SK-N-SH (cell line): ENCODE results near the gene SLC7A7. TPM values are rescaled to one million over a fixed set of nuclear protein-coding genes. Genes with fewer than 3 reads are reported as not detected.
"Not testable (repeated sequence)": the region's sequence is repeated elsewhere in the genome, so short reads cannot be mapped to it uniquely, and the experiment has no call there.

Source experiments
- CTCF ChIA-PET: fragments of 300-600, 350-600 bp; formaldehyde crosslinking; extraction: SDS; loops from one replicate; lab custom pipeline; 2021; lab: Yijun Ruan, JAX
- POLR2A ChIA-PET: fragments of 350-600 bp; sonication (Branson Sonifier 250); formaldehyde crosslinking; extraction: SDS; loops from one replicate; lab custom pipeline; 2020; ENCODE audit warnings: antibody characterized with exemption, inconsistent platforms; lab: Yijun Ruan, JAX
- DNase-seq: peaks from one replicate; pipeline ENCODE4 v3.0.0; 2012
- H2AFZ ChIP-seq: fragments of 200-600 bp; sonication (generic); 2 replicates; pipeline ENCODE4 v1.8.1; 2016; ENCODE audit warnings: antibody characterized with exemption, mild to moderate bottlenecking, low read depth
- H3F3A ChIP-seq: fragments of 200-600 bp; sonication (generic); replicated peaks from 2 replicates; pipeline ENCODE3; 2016; ENCODE audit warnings: antibody characterized with exemption, mild to moderate bottlenecking; ENCODE audit not compliant: insufficient read depth
- H3K27ac ChIP-seq, 2 experiments: fragments of 200-500 bp in 1 of 2; fragments of 200-600 bp in 1 of 2; sonication (Bioruptor generic) in 1 of 2; sonication (generic), shearing (Covaris generic) in 1 of 2; 2 replicates each; pipeline versions ENCODE4 v1.5.1 to v1.6.1; 2014 to 2016; ENCODE audit warnings: low read depth in 2 of 2, inconsistent platforms in 1 of 2, low read length in 1 of 2, mild to moderate bottlenecking in 1 of 2, mixed read lengths in 1 of 2
- H3K27me3 ChIP-seq: fragments of 200-600 bp; sonication (generic), shearing (Covaris generic); 2 replicates; pipeline ENCODE4 v1.6.1; 2016; ENCODE audit warnings: mixed run types; ENCODE audit not compliant: insufficient read depth
- H3K36me3 ChIP-seq, 2 experiments: fragments of 200-500 bp in 1 of 2; fragments of 200-600 bp in 1 of 2; sonication (Bioruptor generic) in 1 of 2; sonication (generic) in 1 of 2; replicated peaks in 1 of 2; 2 replicates each; pipeline versions ENCODE3 to v1.5.1; 2014 to 2016; ENCODE audit warnings: low read length in 1 of 2, mild to moderate bottlenecking in 1 of 2; ENCODE audit not compliant: insufficient read depth in 2 of 2, control insufficient read depth in 1 of 2
- H3K4me1 ChIP-seq, 2 experiments: fragments of 200-500 bp in 1 of 2; fragments of 200-600 bp in 1 of 2; sonication (Bioruptor generic) in 1 of 2; sonication (generic), shearing (Covaris generic) in 1 of 2; 2 replicates each; pipeline versions ENCODE4 v1.5.1 to v1.6.1; 2014 to 2016; ENCODE audit warnings: low read depth in 1 of 2, low read length in 1 of 2, mixed run types in 1 of 2; ENCODE audit not compliant: insufficient read depth in 2 of 2, control insufficient read depth in 1 of 2
- H3K4me2 ChIP-seq: fragments of 200-600 bp; sonication (generic), shearing (Covaris generic); 2 replicates; pipeline ENCODE4 v1.6.1; 2017; ENCODE audit warnings: mixed run types
- H3K4me3 ChIP-seq, 2 experiments: fragments of 200-500 bp in 1 of 2; fragments of 200-600 bp in 1 of 2; sonication (Bioruptor generic) in 1 of 2; sonication (generic), shearing (Covaris generic) in 1 of 2; 2 replicates each; pipeline versions ENCODE4 v1.5.1 to v1.8.1; 2014 to 2016; ENCODE audit warnings: low read depth in 2 of 2, inconsistent platforms in 1 of 2, low read length in 1 of 2, mild to moderate bottlenecking in 1 of 2, mixed read lengths in 1 of 2, moderate library complexity in 1 of 2
- H3K79me2 ChIP-seq: fragments of 200-600 bp; sonication (generic); 2 replicates; pipeline ENCODE4 v1.8.1; 2017; ENCODE audit warnings: mild to moderate bottlenecking; ENCODE audit not compliant: insufficient read depth
- H3K9ac ChIP-seq: fragments of 200-600 bp; sonication (generic); 2 replicates; pipeline ENCODE4 v1.6.1; 2017; ENCODE audit warnings: mixed run types
- H3K9me2 ChIP-seq: fragments of 200-600 bp; sonication (generic); 2 replicates; pipeline ENCODE4 v1.6.1; 2017; ENCODE audit warnings: mixed run types
- H3K9me3 ChIP-seq: fragments of 200-600 bp; sonication (generic); 2 replicates; pipeline ENCODE4 v1.6.1; 2017; ENCODE audit warnings: mixed run types, mild to moderate bottlenecking, moderate library complexity
- H4K20me1 ChIP-seq: fragments of 200-600 bp; sonication (generic); 2 replicates; pipeline ENCODE4 v1.6.1; 2017; ENCODE audit warnings: mild to moderate bottlenecking, mixed run types; ENCODE audit not compliant: insufficient read depth
- FOXJ3 ChIP-seq: sonication (generic); formaldehyde crosslinking; IDR thresholded peaks from 2 replicates; pipeline ENCODE4 v1.5.1; 2020; ENCODE audit warnings: mild to moderate bottlenecking, missing genetic modification reagents
- IRF3 ChIP-seq: fragments of 150-350 bp; IDR thresholded peaks from 2 replicates; pipeline ENCODE4 v1.6.1; 2016; ENCODE audit warnings: mild to moderate bottlenecking, low read depth, low read length
- JUND ChIP-seq: IDR thresholded peaks from 2 replicates; pipeline ENCODE4 v1.4.0; 2012
- NRF1 ChIP-seq: IDR thresholded peaks from 2 replicates; pipeline ENCODE4 v1.6.1; 2012; ENCODE audit warnings: low read depth, mild to moderate bottlenecking, low read length
- PBX3 ChIP-seq: IDR thresholded peaks from 2 replicates; pipeline ENCODE4; 2012
- SIN3A ChIP-seq: IDR thresholded peaks from 2 replicates; pipeline ENCODE4 v1.6.1; 2012; ENCODE audit warnings: low read depth, mild to moderate bottlenecking, low read length, moderate library complexity, borderline replicate concordance
- TAF1 ChIP-seq: IDR thresholded peaks from 2 replicates; pipeline ENCODE4 v1.6.1; 2012; ENCODE audit warnings: low read depth, mild to moderate bottlenecking, low read length, moderate library complexity, borderline replicate concordance
- WGBS: methylation state at CpG from one replicate; pipeline ENCODE4 v1.1.6; 2017; ENCODE audit warnings: low lambda C conversion rate; 5-methylcytosine and 5-hydroxymethylcytosine counted together
- polyA plus RNA-seq, 3 experiments: library from polyadenylated mRNA; depleted of rRNA; stranded (reverse); fragments of >200 nt; gene quantifications; 2 replicates each; pipeline ENCODE4 v1.2.3, GENCODE V29; 2012
- TF ChIP-seq, protein P1 (sequence below): IDR thresholded peaks from 2 replicates; pipeline ENCODE4 v1.4.0; 2012; ENCODE audit warnings: low read depth, borderline replicate concordance

The SLC7A7 gene
- polyA plus RNA-seq, 1 of the 3 experiments (the other 2 are of a cell fraction): 0.30 TPM

DNA sequence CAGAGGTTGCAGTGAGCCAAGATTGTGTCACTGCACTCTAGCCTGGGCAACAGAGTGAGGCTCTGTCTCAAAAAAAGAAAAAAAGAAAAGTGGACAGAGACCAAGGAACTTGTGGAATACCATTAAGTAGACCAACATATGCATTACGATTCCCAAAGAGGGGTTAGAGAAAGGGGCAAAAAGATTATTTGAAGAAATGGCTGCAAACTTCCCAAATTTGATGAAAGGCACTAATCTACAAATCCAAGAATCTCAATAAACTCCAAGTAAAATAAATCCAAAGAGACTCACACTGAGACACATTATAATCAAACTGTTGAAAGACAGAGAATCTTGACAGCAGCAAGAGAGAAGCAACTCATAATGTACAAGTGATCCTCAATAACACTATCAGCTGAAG, 53.5 kb downstream of the SLC7A7 start:
- Histone ChIP-seq H3K36me3 (no peaks in the 10 kb centered on the region), H3K4me2 (no peak overlapping the region), H3K27me3 (no peaks in the 10 kb centered on the region), H3K4me3 (no peak overlapping the region), H2AFZ (no peak overlapping the region), H3K9ac (no peak overlapping the region), H3F3A (no peaks in the 10 kb centered on the region), H3K9me2 (no peaks in the 10 kb centered on the region), H4K20me1 (no peaks in the 10 kb centered on the region), H3K79me2 (peaks cover 2% of the 10 kb centered on the region; the same call in 1 of the 2 replicates), H3K27ac (no peak overlapping the region), H3K4me1 (no peaks in the 10 kb centered on the region; a peak in 1 of 4 replicates), H3K9me3 (no peaks in the 10 kb centered on the region)
- DNase-seq: no peak
- ChIA-PET POLR2A (no interaction called here), CTCF (interaction anchor here (0.6 to 1.3 kb wide), 2 partner anchors 91 to 205 kb away, joined by 3 to 4 read pairs; no protein-coding TSS in a partner anchor)
- WGBS: 15% methylated on average over 1 of the region's 1 CpG
- no peak for TF ChIP-seq TAF1
- no peak for TF ChIP-seq SIN3A
- no peak for TF ChIP-seq FOXJ3 (CRISPR knock-in tag)
- no peak for TF ChIP-seq PBX3
- TF ChIP-seq, protein P1, sequence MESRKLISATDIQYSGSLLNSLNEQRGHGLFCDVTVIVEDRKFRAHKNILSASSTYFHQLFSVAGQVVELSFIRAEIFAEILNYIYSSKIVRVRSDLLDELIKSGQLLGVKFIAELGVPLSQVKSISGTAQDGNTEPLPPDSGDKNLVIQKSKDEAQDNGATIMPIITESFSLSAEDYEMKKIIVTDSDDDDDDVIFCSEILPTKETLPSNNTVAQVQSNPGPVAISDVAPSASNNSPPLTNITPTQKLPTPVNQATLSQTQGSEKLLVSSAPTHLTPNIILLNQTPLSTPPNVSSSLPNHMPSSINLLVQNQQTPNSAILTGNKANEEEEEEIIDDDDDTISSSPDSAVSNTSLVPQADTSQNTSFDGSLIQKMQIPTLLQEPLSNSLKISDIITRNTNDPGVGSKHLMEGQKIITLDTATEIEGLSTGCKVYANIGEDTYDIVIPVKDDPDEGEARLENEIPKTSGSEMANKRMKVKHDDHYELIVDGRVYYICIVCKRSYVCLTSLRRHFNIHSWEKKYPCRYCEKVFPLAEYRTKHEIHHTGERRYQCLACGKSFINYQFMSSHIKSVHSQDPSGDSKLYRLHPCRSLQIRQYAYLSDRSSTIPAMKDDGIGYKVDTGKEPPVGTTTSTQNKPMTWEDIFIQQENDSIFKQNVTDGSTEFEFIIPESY: no peak
- TF ChIP-seq JUND: no peak
- no peak for TF ChIP-seq NRF1
- TF ChIP-seq IRF3: no peak

DNA sequence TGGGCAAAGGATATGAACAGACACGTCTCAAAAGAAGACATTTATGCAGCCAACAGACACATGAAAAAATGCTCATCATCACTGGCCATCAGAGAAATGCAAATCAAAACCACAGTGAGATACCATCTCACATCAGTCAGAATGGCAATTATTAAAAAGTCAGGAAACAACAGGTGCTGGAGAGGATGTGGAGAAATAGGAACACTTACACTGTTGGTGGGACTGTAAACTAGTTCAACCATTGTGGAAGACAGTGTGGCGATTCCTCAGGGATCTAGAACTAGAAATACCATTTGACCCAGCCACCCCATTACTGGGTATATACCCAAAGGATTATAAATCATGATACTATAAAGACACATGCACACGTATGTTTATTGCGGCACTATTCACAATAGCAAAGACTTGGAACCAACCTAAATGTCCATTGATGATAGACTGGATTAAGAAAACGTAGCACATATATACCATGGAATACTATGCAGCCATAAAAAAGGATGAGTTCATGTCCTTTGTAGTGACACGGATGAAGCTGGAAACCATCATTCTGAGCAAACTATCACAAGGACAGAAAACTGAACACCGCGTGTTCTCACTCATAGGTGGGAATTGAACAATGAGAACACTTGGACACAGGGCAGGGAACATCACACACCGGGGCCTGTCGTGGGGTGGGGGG, 57.1 kb downstream of the SLC7A7 start:
- WGBS: 51% methylated on average over 10 of the region's 10 CpGs
- H3K9me3 ChIP-seq, H3K4me3 ChIP-seq, CTCF ChIA-PET, H3K4me2 ChIP-seq, H4K20me1 ChIP-seq, H3F3A ChIP-seq, DNase-seq, H3K36me3 ChIP-seq, H2AFZ ChIP-seq, H3K9ac ChIP-seq, H3K27me3 ChIP-seq, H3K79me2 ChIP-seq, POLR2A ChIA-PET, H3K4me1 ChIP-seq, H3K27ac ChIP-seq, H3K9me2 ChIP-seq: not testable (repeated sequence)
